ENCODE data around the gene SLIT3.

DNA sequence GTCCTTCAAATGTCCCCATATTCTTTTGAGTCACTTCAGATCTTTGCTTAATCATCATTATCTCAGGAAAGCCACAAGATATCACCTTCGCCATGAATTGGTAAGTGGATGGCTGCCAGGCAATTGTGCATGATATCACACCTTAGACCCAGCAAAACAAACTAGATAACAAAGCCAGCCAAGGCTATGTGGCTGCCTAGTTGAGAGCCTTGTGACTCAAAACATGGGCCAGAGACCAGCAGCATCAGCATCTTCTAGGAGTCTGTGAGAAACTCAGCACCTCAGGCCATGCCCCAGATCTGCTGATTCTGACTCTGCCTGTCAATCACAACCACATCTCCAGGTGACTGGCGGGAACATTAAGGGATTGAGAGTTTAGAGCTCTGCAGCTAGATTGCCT is 82.8 kb downstream of the SLIT3 start:
- TF ChIP-seq, protein P1, sequence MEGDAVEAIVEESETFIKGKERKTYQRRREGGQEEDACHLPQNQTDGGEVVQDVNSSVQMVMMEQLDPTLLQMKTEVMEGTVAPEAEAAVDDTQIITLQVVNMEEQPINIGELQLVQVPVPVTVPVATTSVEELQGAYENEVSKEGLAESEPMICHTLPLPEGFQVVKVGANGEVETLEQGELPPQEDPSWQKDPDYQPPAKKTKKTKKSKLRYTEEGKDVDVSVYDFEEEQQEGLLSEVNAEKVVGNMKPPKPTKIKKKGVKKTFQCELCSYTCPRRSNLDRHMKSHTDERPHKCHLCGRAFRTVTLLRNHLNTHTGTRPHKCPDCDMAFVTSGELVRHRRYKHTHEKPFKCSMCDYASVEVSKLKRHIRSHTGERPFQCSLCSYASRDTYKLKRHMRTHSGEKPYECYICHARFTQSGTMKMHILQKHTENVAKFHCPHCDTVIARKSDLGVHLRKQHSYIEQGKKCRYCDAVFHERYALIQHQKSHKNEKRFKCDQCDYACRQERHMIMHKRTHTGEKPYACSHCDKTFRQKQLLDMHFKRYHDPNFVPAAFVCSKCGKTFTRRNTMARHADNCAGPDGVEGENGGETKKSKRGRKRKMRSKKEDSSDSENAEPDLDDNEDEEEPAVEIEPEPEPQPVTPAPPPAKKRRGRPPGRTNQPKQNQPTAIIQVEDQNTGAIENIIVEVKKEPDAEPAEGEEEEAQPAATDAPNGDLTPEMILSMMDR (IDR thresholded peaks at IDR 0.05; ENCODE audit: extremely low read depth in 1 of 2, insufficient read depth in 1 of 2, low read depth in 1 of 2, low read length in 2 of 2) = no peak
- TF ChIP-seq EZH2 (IDR thresholded peaks at IDR 0.05; ENCODE audit: borderline replicate concordance, low read depth, low read length, severe bottlenecking) (no peak), POLR2AphosphoS5 (IDR thresholded peaks at IDR 0.05; ENCODE audit: insufficient read depth, low read depth, low read length) (no peak)
